ENCODE measurements around the gene STAT3. TPM values are rescaled to one million over a fixed set of nuclear protein-coding genes. Genes with fewer than 3 reads are reported as not detected.

STAT3 gene
- total and polyA plus RNA-seq, 2 experiments from 2014 or later, result 152 to 163 TPM

DNA sequence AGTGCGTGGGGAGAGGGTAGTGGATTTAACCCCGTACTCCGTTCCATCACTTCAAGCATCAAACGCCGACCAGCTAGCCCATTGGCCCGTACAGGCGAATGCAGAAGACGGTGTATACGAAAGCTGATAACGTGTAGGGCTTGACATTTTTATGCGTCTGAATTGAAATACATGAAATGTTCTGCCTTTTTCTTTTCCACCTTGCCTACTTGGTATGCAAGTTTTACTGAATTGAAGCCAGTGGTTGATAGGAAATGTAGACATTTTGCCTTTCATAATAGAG is 834 bp upstream of the STAT3 start:
- H3K4me2 ChIP-seq, result peak overlapping the region; percentile 71
- H3K27me3 ChIP-seq, result no peaks in the 10 kb centered on the region
- no peak for TF ChIP-seq EZH2 (IDR thresholded peaks at IDR 0.05; ENCODE audit: borderline replicate concordance)
- no peaks in the 10 kb centered on the region for H3K9me3 ChIP-seq (ENCODE audit: low read depth)
- H3K4me3 ChIP-seq, result peak overlapping the region; percentile 1
- 12% methylated on average over 11 of the region's 11 CpGs for WGBS (ENCODE audit: low lambda C conversion rate, missing lambda C conversion rate)
- H2AFZ ChIP-seq, result peak overlapping the region; percentile 46
- H3K27ac ChIP-seq, result peak overlapping the region; percentile 90
- H4K20me1 ChIP-seq (ENCODE audit: insufficient read depth, poor library complexity, severe bottlenecking), result peaks cover 31% of the 10 kb centered on the region
- DNase-seq (ENCODE audit: low spot score), result no peak
- H3K36me3 ChIP-seq (replicated peaks; ENCODE audit: insufficient read depth, low read depth), result no peaks in the 10 kb centered on the region
- no peaks in the 10 kb centered on the region for H3K9me2 ChIP-seq (replicated peaks; ENCODE audit: insufficient read depth)
- peaks cover 40% of the 10 kb centered on the region for H3K79me2 ChIP-seq
- peaks cover 20% of the 10 kb centered on the region for H3K4me1 ChIP-seq (ENCODE audit: insufficient read depth)

- peak overlapping the region; percentile 47 for H3K4me3 ChIP-seq
- WGBS (ENCODE audit: low lambda C conversion rate, missing lambda C conversion rate), result under 1% methylated on average over 44 of the region's 62 CpGs
- no peaks in the 10 kb centered on the region for H3K9me2 ChIP-seq (replicated peaks; ENCODE audit: insufficient read depth)
- H4K20me1 ChIP-seq (ENCODE audit: insufficient read depth, poor library complexity, severe bottlenecking), result peaks cover 42% of the 10 kb centered on the region
- peak overlapping the region; percentile 79 for H3K4me2 ChIP-seq
- TF ChIP-seq EZH2phosphoT487 (IDR thresholded peaks at IDR 0.05; ENCODE audit: low read depth, severe bottlenecking, unreplicated experiment) (no peak), EZH2 (IDR thresholded peaks at IDR 0.05; ENCODE audit: borderline replicate concordance) (no peak), CTCF (IDR thresholded peaks at IDR 0.05; ENCODE audit: poor library complexity) (no peak)
- peak overlapping the region; percentile 96 for H3K27ac ChIP-seq
- no peaks in the 10 kb centered on the region for H3K36me3 ChIP-seq (replicated peaks; ENCODE audit: insufficient read depth, low read depth)
- peak; percentile 39 for DNase-seq (ENCODE audit: low spot score)
- H3K9me3 ChIP-seq (ENCODE audit: low read depth), result no peaks in the 10 kb centered on the region
- H3K79me2 ChIP-seq, result peaks cover 52% of the 10 kb centered on the region
- peaks cover 21% of the 10 kb centered on the region for H3K4me1 ChIP-seq (ENCODE audit: insufficient read depth)
- H2AFZ ChIP-seq, result no peak overlapping the region
- H3K27me3 ChIP-seq, result no peaks in the 10 kb centered on the region
Observed at GRCh38 chr17:42387661-42388380, 421 bp downstream of the STAT3 start.

DNA sequence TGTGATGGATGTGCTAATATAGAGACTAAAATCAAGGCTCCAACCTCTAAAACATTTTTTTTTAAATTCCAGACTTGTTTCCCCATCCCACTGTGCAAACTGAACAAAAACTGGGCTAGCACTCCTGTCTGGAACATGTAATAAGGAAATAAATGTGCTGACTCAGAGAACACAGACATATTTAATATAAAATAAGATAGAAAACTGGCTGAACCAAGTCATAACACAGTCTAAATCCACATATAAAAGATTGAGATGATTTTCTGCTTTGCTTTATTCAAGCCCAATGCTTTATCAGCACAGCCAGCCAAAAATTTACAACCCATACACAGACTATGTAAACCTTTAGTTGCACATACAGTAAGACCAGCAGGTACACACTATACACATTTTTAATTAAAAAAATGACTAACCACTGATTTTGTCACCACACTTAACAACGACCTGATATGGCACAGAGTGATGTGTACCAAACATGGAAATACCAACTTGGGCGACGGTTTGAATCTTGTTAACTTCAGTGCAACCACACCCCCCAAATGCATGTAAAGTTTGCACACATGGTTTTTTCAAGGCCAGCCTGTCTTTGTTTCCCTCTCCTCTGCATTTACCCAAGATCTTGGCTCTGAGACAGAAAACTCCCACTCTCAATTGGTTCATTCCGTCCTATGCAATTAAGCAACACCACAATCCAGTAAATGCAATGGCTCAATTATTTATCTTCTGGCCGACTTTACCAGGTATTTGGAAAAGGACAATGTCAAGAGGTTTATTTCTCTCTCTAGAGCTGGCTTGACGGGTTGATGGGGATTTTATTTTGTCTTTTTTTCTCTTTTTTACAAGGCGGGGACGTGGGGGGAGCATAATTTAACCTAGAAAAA is 1.2 kb downstream of the STAT3 start:
- no peak for TF ChIP-seq CTCF (IDR thresholded peaks at IDR 0.05; ENCODE audit: poor library complexity)
- TF ChIP-seq EZH2 (IDR thresholded peaks at IDR 0.05; ENCODE audit: borderline replicate concordance), result no peak
- TF ChIP-seq EZH2phosphoT487 (IDR thresholded peaks at IDR 0.05; ENCODE audit: low read depth, severe bottlenecking, unreplicated experiment), result no peak
- H4K20me1 ChIP-seq (ENCODE audit: insufficient read depth, poor library complexity, severe bottlenecking), result peaks cover 50% of the 10 kb centered on the region
- DNase-seq (ENCODE audit: low spot score), result peak; percentile 64

DNA sequence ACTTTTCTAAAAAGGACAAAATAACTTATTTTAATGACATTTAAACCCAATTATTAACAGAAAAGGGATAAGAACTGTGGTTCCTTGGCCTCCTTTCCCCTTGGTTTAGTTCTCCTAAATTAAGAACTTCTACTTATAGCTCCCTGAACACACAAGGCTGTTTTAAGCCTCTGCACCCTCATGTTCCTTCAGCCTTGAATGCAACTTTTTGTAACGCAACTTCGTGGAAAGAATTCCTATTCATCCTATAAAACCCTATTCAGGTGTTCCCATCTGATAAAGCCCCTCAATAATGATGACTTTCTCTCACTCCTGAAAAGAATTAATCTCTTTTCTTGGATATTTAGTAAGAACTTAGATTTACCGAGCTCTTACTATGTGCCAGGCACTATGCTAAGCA is 6.3 kb downstream of the STAT3 start:
- Histone ChIP-seq H3K27me3 (no peaks in the 10 kb centered on the region), H3K4me2 (peak overlapping the region; percentile 54), H2AFZ (no peak overlapping the region), H3K27ac (peak overlapping the region; percentile 31), H3K36me3 (replicated peaks; ENCODE audit: insufficient read depth, low read depth) (no peaks in the 10 kb centered on the region), H3K9me2 (replicated peaks; ENCODE audit: insufficient read depth) (no peaks in the 10 kb centered on the region), H3K4me1 (ENCODE audit: insufficient read depth) (peaks cover 34% of the 10 kb centered on the region), H4K20me1 (ENCODE audit: insufficient read depth, poor library complexity, severe bottlenecking) (peaks cover 97% of the 10 kb centered on the region), H3K79me2 (peaks cover 100% of the 10 kb centered on the region), H3K4me3 (no peak overlapping the region), H3K9me3 (ENCODE audit: low read depth) (no peaks in the 10 kb centered on the region)
- no peak for DNase-seq (ENCODE audit: low spot score)
- TF ChIP-seq CTCF (IDR thresholded peaks at IDR 0.05; ENCODE audit: poor library complexity), result no peak
- no peak for TF ChIP-seq EZH2 (IDR thresholded peaks at IDR 0.05; ENCODE audit: borderline replicate concordance)
- no peak for TF ChIP-seq EZH2phosphoT487 (IDR thresholded peaks at IDR 0.05; ENCODE audit: low read depth, severe bottlenecking, unreplicated experiment)
- WGBS (ENCODE audit: low lambda C conversion rate, missing lambda C conversion rate), result 46% methylated on average over 3 of the region's 3 CpGs

More for the DNA sequence above, 1.2 kb downstream of the STAT3 start:
- H3K9me3 ChIP-seq (ENCODE audit: low read depth), result no peaks in the 10 kb centered on the region
- no peaks in the 10 kb centered on the region for H3K27me3 ChIP-seq
- peak overlapping the region; percentile 79 for H3K4me2 ChIP-seq
- H3K9me2 ChIP-seq (replicated peaks; ENCODE audit: insufficient read depth), result no peaks in the 10 kb centered on the region
- no peaks in the 10 kb centered on the region for H3K36me3 ChIP-seq (replicated peaks; ENCODE audit: insufficient read depth, low read depth)
- H3K4me1 ChIP-seq (ENCODE audit: insufficient read depth), result peaks cover 28% of the 10 kb centered on the region
- H3K4me3 ChIP-seq, result peak overlapping the region; percentile 47
- no peak overlapping the region for H2AFZ ChIP-seq
- peak overlapping the region; percentile 96 for H3K27ac ChIP-seq
- peaks cover 60% of the 10 kb centered on the region for H3K79me2 ChIP-seq
- 2% methylated on average over 8 of the region's 8 CpGs for WGBS (ENCODE audit: low lambda C conversion rate, missing lambda C conversion rate)

All from hepatocyte (in vitro differentiated cells).